ENCODE data around the gene MGAT5.

The MGAT5 gene

DNA sequence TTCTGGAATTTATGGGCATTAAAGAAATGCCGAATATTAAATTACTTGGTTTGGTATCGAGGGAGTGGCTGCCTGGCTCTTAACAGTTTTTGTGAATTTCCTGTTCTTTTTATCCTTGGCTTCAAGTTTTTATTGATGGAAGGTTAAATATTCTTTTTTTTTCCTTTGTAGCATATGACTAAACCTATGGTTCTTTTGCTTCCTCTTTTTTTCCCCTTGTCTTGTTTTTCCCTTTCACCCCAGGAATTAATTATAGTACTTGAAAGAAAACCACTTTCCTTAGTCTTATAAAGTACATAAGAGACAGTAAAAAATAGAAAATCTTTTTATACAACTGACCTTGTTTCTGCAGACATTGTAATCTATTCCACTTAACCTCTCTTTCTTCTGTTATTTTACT is 42.4 kb downstream of the MGAT5 start:
- intact Hi-C loops (cut with DNase I): no loop called here
- DNase-seq: no peak

DNA sequence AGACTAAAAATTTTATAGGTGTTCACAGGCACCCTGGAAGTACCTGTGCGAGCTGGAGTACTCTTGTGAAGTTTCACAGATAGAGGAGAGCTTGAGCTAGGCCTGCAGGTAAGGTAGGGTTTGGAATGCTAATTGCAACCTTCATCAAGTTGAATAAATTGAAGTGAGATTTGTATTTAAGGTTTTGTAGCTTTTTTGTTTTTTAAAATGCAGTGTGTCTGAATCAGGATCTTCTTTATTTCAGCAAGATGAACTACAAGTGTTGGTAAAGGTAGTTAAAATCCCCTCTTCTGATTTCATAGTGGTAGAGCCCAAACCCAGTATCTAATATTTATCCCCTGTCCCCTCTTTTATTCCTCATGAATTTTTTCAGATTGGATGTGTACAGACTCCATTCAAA is 45.5 kb downstream of the MGAT5 start:
- no peak for DNase-seq
- intact Hi-C loops (cut with DNase I): no loop called here

DNA sequence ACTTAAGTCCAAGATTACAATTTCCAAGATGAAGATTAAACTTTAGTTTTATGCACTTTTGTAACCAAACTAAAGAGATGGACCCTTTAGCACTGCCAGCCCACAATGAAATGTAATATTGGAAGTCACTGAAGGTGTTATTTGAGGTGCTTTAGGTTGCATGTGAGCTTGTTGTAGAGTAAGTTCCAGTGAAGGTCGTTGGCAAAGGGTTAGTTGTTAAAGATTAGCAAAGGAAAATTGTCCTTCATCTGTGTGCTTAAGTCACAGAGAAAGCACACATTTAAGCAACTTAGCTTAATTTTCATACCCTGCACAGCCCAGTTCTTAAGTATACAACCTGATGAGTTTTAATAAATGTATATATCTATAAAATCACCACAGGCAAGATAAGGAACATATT is 46.7 kb downstream of the MGAT5 start:
- intact Hi-C loops (cut with DNase I): no loop called here
- DNase-seq: no peak

DNA sequence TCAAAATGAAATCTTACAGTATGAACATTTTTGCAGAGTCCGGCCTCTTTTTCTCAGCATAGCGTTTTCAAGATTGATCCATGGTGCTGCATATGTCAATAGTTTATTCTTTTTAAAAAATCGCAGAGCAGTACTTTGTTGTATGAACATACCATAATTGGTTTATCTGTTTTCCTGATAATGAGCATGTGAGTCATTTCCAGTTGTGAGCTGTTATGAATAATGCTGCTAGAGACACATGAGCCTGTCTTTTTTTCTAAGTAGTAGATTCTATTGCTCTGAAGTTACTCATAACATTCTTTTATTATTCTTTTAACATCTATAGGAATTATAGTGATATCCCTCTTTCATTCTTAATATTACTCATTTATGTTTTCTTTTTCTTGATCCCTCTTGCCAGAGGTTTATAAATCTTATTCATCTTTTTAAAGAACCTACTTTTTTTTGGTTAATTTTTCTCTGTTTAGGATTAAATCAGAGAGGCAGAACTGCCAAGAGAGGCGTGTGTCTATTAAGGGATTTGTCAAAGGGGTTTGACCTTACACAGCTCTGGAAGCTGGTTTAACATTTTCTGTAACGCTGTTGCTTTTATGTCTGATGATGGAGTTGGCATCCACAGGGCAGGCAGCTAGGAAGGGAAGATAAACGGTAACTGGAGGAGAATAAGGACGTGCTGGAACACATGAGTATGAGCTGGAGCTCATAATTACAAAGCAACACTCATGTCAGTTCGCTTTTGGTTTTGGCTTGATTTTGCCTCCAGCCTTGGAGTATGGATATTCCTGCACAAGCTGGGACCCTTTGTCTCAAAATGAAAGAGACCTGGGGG is 47.4 kb downstream of the MGAT5 start:
- no peak for DNase-seq
- intact Hi-C loops (cut with DNase I): no loop called here

DNA sequence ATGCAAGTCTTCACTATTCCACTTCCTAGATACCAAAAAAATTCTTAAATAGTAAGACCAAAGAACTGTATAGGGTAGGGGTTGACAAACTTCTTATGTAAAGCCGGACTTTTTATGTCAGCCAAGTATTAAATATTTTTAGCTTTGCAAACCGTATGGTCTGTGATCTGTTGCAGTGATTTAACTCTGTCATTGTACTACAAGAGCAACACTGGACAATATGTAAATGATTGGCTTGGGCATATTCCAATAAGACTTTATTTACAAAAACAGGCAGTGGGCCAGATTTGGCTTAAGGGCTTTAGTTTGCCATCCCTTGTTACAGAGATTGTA is 48.0 kb downstream of the MGAT5 start:
- intact Hi-C loops (cut with DNase I): no loop called here
- no peak for DNase-seq

DNA sequence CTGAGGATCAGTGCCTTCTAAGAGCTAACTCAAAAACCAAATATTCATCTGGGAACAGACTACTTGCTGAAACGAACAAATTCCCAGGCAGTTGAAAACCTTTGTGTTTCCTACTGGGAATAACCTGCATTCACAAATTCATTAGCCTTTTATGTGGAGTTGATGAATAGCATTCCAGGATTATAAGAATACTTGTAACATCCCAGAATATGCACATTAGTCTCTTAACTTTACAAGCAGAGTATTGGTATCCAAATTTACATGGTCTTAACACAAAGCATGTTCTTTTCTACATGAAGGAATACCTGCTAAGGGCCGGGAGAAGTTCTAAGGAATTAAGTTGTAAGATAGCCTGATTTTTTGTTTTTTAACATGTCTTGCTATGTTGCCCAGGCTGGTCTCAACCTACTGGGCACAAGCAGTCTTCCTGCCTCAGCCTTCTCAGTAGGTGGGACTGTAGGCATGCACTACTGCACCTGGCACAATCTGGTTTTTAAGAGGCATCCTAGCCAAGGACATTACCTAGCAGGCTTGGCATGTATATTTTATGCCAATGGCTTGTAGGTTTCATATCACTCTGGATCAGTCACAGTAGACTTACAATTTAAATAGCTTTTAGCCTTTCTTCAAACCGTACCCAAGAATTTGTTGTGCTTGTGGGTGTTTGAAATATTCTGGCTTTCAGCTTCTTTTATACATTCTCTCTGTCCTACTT is 50.7 kb downstream of the MGAT5 start:
- no peak for DNase-seq

DNA sequence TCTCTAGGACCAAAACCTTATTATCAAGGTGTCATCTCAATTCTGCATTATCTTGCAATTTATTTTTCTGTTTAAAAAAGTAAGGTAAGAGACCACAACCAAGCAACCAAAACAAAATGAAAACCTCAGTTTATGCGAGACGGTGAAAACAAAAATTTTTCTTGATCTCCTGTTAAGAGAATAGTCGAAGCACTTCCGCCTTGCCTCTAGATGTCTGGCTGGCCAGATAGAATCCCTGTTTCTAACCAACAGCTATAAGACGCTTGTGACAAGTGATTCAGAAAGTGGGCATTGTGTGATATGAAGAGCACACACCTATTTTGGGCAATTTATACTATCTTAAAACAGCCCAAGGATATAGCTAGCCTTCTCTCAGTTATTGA is 51.2 kb downstream of the MGAT5 start:
- DNase-seq: no peak
- intact Hi-C loops (cut with DNase I): no loop called here

More for the DNA sequence above, 50.7 kb downstream of the MGAT5 start:
- intact Hi-C loops (cut with DNase I): no loop called here

DNA sequence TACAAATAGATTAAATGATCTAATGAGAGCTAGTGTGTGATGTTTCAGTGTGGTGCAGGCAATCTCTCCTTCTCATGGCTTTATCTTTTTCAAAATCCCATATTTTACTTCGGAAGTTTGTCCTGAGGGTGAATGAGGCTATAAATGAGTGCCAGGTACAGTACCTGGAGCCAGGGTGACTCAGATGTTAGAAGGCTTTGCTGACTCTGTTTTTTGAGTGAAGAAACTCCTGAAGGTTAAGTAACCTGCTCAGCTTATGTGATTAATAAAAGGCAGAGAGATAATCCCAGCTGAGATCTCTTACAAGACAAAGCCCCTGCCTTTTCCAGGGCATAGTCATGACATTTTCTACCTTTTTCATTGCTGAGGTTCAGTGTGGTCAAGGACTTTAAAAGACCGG is 52.6 kb downstream of the MGAT5 start:
- DNase-seq: no peak
- intact Hi-C loops (cut with DNase I): no loop called here

DNA sequence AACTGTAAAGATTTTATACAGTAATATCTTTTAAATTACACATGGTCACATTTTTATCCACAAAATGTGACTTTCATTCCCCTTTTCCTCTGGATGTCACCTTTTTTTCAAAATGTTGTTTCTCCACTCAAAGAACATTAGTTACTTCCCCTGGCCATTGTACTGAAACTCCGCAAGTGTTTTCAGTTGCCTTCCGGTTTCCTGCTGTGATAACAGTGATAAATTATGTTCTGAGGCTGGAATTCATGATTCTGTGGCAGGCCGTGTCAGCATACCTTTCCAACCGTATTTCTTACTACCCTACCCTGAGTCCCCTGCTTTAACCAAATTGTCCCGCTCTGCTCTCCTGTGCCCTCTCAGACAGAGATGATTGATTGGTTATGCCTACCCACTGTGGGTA is 53.5 kb downstream of the MGAT5 start:
- intact Hi-C loops (cut with DNase I): no loop called here
- DNase-seq: no peak

DNA sequence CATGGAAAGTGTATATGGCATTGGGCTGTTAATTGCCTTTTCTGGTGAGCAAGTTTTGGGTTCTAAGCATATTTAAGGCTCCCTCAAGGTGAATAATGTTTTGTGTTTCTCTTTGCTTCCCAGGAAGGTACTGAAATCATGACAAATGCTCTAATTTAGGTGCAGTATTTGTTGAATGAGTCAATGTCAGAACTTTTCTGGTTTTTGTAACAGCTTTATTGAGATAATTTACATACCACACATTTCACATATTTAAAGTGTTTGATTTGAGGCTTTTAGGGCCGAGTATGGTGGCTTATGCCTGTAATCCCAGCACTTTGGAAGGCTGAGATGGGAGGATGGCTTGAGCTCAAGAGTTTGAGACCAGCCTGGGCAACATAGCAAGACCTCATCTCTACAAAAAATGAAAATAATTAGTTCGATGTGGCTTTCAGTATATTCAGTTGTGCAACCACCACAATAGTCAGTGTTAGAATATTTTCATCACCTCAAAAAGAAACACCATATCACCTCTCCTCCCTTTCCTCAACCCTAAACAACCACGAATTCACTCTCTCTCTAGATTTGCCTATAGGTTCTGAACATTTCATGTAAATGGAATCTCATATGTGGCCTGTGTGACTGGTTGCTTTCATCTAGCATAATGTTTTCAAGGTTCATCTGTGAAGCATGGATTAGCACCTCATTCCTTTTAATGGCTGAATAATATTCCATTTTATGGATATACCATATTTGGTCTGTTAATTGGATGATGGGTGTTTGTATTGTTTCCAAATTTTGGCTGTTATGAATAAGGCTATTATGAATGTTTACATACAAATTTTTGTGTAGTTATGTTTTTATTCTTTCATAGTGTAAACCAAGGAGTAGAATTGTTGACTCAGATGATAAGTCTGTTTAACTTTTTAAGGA is 54.9 kb downstream of the MGAT5 start:
- intact Hi-C loops (cut with DNase I): no loop called here
- no peak for DNase-seq

DNA sequence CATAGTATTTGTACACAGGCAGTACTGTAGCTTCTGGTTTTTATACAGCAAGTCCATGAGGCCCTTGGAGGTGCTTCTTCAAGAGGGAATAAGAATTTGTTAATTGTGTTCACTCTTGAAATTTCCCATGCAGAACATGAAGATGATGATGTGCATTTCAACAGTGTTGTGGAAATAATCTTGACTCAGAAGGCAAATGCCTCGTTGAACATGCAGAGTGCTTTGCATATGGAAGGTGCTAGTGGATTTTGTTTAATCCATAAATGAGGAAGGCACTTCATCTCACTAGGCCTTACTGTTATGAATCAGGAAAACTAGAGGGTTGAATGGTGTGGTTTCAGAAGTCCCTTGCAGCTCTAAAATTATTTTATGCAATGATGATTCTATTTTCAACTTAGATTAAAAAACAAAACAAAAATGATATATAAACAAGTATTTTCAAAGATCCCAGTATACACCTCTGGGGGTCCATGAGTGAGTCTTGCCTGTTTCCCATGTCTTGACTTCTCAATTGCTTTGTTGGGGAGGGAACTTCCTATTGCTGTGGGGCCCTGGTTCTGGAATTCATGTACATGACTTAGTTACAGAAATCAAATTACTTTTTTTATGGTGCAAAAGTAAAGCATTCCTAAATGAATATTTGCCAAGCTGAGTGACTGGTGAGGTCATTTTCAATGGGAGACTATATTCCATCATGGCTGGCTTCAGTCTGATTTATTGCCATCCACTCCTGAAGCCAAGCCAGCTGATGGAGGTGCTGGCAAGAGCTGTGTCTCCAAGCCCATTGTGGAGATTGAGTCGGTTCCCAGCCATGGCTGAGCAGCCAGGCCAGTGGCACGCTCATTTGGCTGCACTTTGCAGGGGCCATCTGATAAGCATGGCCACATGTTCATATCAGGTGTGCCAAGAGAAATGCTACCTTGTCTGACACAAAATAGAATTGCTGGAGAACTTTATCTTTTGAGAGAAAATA is 56.5 kb downstream of the MGAT5 start:
- intact Hi-C loops (cut with DNase I): no loop called here
- no peak for DNase-seq

DNA sequence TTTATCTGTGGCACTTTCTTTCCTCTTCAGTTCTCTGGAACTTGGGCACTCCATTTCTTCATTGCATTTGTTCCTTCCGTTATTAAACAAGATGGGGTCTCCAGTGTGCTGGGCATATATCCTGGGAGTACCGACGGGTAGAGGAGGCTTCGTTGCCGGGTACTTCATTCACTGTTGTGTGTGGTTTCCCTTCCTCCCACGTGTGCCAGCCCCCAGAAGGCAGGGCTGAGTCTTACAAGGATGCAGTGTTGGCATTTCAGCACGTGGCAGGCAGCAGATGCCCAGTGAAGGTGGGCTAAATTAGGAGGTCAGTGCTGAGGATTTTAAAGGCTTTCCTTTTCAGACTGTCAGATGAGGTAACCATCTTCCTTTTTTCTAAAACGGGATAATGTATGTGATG is 58.6 kb downstream of the MGAT5 start:
- no peak for DNase-seq
- intact Hi-C loops (cut with DNase I): no loop called here

DNA sequence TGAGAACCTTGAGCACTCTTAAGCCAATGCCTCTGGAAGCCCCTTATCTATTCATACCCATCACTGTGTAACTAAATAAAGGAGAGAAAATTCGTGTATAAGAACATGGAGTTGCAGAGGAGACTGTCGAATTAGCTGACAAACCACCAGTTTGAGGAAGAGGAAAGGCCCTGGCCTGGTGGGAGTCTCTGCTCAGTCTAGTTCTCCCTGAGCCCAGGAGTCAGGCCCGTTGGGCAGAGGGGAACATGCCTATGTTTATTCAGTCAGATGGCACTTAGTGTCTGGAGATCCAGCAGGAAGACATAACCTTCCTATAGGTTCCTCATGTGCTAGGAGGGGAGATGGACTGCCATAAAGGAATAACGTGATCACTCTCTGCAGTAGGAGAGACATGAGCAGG is 60.3 kb downstream of the MGAT5 start:
- intact Hi-C loops (cut with DNase I): no loop called here
- DNase-seq: peak in 1 of 10 donors; percentile 75

DNA sequence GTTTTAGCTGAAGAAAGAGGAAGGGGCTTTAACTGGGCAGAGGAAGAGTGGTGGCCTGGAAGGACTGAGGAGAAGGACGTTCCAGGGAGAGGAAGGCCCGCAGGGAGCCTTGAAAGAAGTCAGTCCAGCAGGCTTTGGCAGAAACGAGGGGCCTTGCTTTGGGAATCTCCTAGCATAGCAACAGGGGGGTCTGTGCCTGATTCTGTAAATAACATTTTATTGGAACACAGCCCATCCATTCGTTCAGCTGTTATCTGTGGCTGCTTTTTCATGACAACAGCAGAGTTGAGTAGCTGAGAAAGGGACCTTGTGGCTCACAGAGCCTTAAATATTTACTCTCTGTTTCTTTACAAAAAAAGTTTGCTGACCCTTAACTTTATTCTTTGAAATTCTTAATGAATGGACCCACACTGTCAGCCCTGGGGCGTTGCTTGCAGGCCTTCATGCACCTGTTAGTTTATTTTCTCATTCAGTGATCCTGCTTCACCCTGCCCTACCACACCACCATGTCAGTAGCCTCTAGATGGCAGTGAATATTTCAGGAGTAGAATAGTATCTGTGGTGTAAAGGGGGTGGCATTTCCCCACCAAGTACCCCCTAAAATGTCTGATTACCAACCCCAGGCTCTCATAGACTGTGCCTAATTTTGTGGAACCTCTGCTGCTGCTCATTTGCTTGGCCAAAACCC is 61.0 kb downstream of the MGAT5 start:
- no peak for DNase-seq
- intact Hi-C loops (cut with DNase I): no loop called here

DNA sequence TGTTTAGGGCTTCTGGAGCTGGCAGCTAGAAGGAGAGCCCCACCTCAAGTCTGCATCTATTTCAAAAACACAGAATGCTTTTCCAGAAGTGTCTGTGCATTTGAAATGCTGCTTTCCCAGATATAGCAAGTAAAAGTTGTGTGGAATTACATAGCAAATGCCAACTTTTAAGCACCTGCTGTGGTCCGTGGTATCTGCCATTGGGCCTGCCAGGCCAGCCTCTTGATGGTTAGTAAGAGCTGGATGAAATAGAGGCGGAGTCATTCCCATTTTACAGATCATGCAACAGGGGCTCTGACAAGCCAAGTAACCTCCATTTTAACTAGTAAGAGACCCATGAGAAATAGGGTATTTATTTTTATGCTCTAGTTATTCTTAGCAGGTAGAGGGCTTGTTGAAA is 61.6 kb downstream of the MGAT5 start:
- DNase-seq: no peak
- intact Hi-C loops (cut with DNase I): no loop called here

DNA sequence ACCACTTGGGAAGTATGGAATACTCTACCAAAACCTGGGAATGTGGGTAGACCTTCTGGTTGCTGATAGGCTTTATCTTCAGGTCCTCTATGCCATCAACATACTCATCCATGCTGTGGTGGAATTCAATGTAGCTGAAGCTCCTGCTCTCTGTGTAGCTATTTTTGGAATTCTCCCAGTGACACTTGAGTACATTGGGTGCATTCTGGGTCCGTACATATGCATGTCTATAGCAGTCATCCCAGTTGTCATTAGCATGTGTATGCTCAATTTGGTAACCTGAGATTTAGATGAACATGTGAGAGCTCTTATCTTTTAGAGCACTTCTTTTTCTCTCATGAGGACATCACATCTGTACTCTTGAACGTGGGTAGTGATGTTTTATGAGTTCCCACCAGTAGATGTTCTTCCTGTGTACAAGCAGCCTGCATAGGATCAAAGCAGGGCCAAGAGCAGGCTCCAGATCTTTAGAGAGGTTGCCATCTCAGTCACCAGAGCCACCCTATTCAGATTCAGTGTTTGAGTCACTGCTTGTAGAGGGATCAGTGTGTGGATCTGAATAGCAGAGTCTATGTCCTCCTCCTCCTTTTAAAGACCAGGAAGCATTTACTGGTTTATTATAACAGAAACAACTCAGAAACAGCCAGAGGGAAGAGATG is 65.9 kb downstream of the MGAT5 start:
- no peak for DNase-seq
- intact Hi-C loops (cut with DNase I): no loop called here

DNA sequence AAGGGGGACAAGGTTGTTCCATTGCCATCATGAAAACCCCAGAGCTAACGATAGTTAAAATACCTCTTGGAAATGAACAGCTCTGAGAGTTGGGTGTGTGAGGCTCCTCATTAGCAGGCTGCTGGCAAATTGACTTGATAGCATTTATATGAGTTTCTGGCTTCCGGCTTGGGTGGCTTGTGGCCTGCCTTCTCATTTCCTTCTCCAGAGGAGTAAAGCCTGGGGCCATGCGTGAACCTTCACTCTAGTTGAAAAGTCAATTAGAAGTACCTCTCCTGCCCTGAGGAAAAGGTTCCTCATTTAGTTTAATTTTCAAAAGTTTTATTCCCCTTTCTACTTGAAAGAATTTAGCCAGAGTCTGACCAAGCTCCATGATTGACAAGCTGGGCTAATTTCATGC is 67.1 kb downstream of the MGAT5 start:
- intact Hi-C loops (cut with DNase I): no loop called here
- DNase-seq: no peak

DNA sequence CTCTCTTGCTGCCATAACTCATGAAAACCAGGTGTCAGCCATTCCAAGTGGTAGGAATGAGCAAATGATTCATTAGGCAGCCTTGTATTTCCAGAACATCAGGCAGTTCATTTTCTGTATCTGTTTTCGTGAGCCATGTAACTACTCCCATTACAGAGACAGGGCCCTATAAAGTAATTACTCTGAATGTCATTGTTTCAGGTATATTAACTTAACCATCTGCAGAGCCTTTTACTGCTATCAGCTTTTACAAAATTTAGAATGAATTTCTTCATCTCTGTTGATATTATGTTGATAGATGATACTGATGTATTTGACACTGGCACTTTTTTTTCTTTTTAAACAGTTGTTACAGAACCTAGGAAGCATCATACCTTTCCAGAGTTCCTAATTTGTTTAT is 69.9 kb downstream of the MGAT5 start:
- no peak for DNase-seq
- intact Hi-C loops (cut with DNase I): no loop called here

DNA sequence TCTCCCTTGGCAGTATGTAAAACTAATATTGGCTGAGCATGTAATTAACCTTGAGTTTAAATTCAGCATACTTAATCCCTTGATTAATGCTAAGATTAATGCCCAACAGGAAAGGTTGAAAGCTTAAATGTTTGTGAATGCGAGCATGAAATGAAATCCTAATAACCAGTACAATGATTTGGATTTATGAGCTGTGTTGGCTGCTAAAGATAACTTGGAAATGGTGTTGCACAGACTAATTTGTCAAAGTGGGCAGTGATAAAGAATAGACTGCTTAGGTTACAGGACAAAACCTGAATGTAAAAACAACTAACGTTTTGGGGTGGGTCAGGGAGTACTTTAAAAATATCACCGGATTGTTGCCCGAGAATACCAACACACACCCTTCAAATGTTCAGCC is 70.6 kb downstream of the MGAT5 start:
- DNase-seq: no peak
- intact Hi-C loops (cut with DNase I): no loop called here
